ENCODE results near the gene MSL1.

The MSL1 gene

DNA sequence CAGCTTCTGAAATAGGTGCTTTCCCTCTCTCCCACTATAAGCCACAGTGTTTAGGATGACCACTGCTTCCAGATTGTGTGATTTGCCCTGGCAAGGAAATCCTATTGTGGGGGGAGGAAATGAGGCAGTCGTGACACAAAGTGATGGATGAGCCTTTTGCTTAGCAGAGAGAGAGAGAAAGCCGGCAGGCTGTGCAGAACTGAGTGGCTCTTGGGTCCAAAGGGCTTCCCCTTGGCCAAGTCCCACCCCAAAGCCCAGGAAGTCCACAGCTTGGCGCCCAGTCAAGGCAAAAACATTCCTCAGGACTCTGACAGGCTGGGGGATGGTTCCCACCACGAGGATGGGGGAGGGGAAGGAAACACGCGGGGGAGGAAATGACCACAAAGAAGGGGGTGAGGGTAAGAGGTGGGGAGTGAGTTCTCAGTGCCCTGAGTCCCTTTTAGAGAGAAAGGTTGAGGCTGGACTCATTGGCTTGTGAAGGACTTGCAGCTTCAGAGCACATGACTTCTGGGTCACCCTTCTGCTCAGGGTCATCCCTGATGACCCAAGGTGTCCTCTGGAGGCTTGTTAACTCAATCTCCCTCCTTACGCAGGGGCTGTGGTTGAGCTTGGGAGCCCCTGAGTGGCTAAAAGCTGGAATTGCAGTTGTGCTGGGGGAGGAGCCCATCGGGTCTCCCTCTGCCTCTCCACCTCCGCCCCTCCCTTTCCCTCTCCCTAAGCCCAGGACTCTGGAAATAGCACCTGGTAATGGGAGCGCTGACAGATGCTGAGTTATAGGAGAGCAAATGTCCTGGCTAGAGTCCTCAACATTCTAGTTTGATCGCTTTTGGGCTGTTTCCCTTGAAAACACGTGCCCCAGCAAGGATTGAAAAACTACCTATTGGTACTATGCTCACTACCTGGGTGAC lies 10.3 kb upstream of the MSL1 start (continued):
- TF ChIP-seq ZNF639 (tag by site-specific recombination; IDR thresholded peaks at IDR 0.05) (0 out of 2 replicates have a peak, but pooled peaks have one; percentile 72), ZNF366 (tag by site-specific recombination; conservative IDR thresholded peaks at IDR 0.05) (peak; percentile 71), ZFP69B (tag by site-specific recombination; IDR thresholded peaks at IDR 0.05) (0 out of 2 replicates have a peak, but pooled peaks have one; percentile 41), ZNF707 (tag by site-specific recombination; IDR thresholded peaks at IDR 0.05) (no peak), BCL11B (tag by site-specific recombination; IDR thresholded peaks at IDR 0.05; ENCODE audit: low read depth) (peak; percentile 80), ZNF133 (tag by site-specific recombination; IDR thresholded peaks at IDR 0.05) (no peak), ZNF654 (tag by site-specific recombination; IDR thresholded peaks at IDR 0.05; ENCODE audit: low read depth) (peak; percentile 89), KLF9 (tag by site-specific recombination; IDR thresholded peaks at IDR 0.05; ENCODE audit: low read depth) (peak; percentile 30; the same call in 1 of the 2 replicates), ZNF132 (tag by site-specific recombination; IDR thresholded peaks at IDR 0.05; ENCODE audit: borderline replicate concordance) (no peak), HIC1 (tag by site-specific recombination; IDR thresholded peaks at IDR 0.05) (peak; percentile 14; the same call in 1 of the 2 replicates), ZNF629 (tag by site-specific recombination; IDR thresholded peaks at IDR 0.05) (peak; percentile 61), IKZF3 (tag by site-specific recombination; IDR thresholded peaks at IDR 0.05) (peak; percentile 83), ZSCAN30 (tag by site-specific recombination; IDR thresholded peaks at IDR 0.05) (0 out of 2 replicates have a peak, but pooled peaks have one; percentile 14), ZNF600 (tag by site-specific recombination; IDR thresholded peaks at IDR 0.05) (0 out of 2 replicates have a peak, but pooled peaks have one; percentile 18), SP7 (tag by site-specific recombination; IDR thresholded peaks at IDR 0.05) (peak; percentile 71; the same call in 1 of the 2 replicates), SCRT1 (tag by site-specific recombination; IDR thresholded peaks at IDR 0.05; ENCODE audit: borderline replicate concordance) (no peak), ZNF10 (tag by site-specific recombination; IDR thresholded peaks at IDR 0.05) (peak; percentile 32; the same call in 1 of the 2 replicates), ZNF692 (tag by site-specific recombination; IDR thresholded peaks at IDR 0.05) (0 out of 2 replicates have a peak, but pooled peaks have one; percentile 33), SP2 (tag by site-specific recombination; IDR thresholded peaks at IDR 0.05) (peak; percentile 78), ELK4 (IDR thresholded peaks at IDR 0.05; ENCODE audit: borderline replicate concordance, low read depth, low read length) (no peak), ZNF324 (tag by site-specific recombination; IDR thresholded peaks at IDR 0.05) (0 out of 2 replicates have a peak, but pooled peaks have one; percentile 54), ZBTB7A (tag by site-specific recombination; IDR thresholded peaks at IDR 0.05; ENCODE audit: low read depth) (no peak), ZNF785 (tag by site-specific recombination; IDR thresholded peaks at IDR 0.05) (no peak), ZNF18 (tag by site-specific recombination; IDR thresholded peaks at IDR 0.05) (no peak), ZBTB17 (tag by site-specific recombination; IDR thresholded peaks at IDR 0.05) (peak; percentile 53)
- TF ChIP-seq, protein P1, sequence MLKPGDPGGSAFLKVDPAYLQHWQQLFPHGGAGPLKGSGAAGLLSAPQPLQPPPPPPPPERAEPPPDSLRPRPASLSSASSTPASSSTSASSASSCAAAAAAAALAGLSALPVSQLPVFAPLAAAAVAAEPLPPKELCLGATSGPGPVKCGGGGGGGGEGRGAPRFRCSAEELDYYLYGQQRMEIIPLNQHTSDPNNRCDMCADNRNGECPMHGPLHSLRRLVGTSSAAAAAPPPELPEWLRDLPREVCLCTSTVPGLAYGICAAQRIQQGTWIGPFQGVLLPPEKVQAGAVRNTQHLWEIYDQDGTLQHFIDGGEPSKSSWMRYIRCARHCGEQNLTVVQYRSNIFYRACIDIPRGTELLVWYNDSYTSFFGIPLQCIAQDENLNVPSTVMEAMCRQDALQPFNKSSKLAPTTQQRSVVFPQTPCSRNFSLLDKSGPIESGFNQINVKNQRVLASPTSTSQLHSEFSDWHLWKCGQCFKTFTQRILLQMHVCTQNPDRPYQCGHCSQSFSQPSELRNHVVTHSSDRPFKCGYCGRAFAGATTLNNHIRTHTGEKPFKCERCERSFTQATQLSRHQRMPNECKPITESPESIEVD (tag by site-specific recombination; IDR thresholded peaks at IDR 0.05) = peak; percentile 7; the same call in 1 of the 2 replicates
- TF ChIP-seq, protein P2, sequence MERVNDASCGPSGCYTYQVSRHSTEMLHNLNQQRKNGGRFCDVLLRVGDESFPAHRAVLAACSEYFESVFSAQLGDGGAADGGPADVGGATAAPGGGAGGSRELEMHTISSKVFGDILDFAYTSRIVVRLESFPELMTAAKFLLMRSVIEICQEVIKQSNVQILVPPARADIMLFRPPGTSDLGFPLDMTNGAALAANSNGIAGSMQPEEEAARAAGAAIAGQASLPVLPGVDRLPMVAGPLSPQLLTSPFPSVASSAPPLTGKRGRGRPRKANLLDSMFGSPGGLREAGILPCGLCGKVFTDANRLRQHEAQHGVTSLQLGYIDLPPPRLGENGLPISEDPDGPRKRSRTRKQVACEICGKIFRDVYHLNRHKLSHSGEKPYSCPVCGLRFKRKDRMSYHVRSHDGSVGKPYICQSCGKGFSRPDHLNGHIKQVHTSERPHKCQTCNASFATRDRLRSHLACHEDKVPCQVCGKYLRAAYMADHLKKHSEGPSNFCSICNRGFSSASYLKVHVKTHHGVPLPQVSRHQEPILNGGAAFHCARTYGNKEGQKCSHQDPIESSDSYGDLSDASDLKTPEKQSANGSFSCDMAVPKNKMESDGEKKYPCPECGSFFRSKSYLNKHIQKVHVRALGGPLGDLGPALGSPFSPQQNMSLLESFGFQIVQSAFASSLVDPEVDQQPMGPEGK (tag by site-specific recombination; IDR thresholded peaks at IDR 0.05) = peak; percentile 77

Data from HEK293 (cell line).